Measurements from ENCODE around the gene GALNT12.

Gene GALNT12

DNA sequence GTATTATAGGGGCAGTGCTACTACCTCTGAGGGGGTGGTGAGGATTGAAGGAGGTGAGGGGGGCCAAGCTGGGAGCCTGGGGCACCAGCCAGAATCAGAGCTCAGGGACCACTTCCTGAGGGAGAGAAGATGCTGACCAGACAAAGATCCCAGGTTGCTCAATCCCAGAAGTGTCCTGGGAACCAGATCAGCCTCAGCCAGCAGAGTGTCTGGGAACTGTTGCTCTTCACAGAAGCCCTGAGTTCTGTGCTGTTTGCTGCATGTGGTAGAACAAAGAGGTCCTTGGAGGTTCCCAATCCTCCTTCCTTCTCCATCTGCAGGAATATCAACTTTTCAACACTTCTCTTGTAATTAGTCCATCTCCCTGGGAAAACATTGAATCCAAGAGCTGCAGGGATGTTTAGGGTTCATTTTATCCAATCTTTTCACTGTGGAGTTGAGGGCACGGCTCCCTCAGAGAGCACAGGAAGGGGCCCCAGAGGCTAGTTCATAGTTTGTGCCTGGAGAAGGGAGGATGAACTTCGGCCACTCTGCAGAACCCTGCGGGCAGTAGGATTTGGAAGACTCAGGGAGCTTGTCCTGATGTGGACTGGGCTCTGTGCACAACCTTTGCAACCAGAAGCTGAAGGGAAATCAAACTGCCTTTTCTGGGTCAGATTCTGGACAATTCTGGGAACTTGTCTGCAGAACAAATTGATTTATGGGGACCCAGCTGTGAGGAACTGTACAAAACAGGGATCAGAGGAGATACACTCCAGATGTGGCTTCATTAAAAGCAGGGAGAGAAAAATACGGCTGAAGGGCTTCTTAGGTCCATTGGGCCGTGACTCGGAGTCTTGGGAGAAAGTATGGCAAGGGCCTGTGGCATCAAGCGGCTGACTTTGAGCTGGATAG is 57.1 kb downstream of the GALNT12 start:
- DNase-seq = no peak

DNA sequence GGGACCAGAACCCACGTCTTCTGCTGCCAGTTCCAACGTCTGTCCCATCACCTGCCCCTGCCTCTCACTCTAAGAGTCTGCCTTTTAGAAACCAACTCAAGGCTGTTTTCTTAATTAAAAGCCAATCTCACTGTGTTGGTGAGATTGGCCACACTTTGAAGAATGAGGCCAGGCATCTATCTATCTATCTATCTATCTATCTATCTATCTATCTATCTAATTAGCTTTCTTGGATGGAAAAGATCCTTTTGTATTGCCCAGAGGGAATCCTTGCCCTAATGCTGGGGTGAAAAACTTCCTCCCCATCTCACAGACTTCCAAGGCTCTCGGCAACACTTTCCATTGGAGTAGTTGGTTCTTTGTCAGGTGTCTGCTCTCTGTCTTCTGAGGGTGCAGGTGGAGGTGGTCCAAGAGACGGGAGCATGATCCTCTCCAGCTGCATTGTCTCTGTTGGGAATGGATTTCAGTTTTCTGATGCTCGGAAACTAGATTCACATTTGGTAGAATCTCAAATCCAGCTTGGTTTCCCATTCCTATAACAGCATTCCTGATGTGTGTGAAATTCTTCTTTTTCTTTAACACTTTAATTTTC is 57.9 kb downstream of the GALNT12 start:
- no peak for DNase-seq

DNA sequence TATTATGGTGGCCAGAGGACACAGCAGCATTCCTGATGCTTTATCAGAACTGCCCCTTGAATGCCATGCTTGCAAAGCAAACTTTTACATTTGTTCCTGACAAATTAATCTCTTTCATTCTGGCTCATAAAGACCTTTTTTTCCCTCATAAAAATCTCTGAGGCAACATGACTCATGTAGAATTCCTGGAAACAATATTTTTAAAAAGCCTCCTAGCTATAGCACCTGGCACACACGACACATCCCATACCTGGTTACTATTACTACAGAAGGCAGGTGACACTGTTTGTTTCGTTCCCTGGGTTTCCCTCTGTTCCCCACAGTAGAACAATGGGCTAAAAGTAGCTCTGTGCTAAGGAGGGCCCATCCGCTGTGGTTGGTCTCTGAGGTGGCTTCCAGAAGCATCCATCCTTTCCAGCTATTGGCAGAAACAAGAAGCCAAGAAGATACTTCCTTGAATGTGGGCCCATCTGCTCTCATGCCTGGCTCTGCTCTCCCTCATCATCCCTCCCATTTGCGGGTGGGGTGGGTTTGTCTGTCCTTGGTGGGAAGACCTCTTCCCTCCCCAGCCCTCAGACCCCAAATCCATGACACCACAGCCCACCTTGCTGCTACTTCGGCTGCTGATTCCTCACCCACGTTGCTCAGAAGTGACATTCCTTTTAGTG is 59.1 kb downstream of the GALNT12 start:
- no peak for DNase-seq

DNA sequence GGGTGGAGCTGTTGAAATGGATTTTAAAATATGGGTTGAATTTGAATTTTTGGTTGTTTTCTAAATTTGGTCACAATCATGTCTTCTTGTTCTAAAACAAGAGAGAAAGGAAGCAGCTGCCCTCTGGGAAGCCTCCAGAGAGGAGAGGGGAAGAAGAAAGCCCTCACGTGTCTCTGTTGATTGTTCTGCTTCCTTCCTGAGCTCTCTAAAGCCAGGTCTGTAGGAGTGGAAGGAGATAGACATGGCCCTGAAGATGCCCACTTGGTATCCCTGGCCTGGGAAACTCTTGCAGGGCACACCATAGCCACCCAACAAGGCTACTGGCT is 59.6 kb downstream of the GALNT12 start:
- DNase-seq = no peak

DNA sequence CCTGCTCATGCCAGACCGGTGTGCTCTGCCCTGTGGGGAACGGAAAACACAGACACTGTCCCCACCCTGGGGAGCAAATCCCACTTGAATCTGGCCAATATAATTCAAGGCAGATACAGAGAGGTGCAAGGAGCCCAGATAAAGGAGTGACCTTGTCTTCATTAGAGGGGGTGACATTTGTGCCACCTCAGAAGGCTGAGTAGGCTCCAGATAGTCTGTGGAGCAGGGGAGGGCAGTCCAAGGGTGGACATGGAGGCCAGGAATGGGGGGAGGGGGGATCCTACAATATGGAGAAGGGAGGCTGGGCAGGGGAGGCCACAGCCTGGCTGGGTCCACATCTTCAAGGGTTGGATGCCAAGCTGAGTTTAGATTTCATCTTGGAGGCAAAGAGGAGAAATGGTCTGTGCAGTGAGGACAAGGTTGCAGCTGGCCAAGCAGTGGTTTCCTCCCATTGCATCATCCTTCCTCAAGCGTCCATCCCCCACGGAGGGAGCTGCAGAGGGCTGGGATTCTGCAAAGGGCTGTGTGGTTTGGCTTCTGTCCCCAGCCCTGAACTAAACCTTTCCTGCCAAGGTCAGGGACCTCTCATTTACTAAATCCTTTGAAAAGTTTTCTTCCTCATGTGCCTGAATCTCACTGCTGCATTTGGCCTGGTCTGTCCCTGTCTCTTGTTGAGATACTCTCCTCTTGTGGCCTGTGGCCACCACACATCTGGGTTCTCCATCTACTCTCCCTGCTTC is 60.1 kb downstream of the GALNT12 start:
- DNase-seq = no peak

DNA sequence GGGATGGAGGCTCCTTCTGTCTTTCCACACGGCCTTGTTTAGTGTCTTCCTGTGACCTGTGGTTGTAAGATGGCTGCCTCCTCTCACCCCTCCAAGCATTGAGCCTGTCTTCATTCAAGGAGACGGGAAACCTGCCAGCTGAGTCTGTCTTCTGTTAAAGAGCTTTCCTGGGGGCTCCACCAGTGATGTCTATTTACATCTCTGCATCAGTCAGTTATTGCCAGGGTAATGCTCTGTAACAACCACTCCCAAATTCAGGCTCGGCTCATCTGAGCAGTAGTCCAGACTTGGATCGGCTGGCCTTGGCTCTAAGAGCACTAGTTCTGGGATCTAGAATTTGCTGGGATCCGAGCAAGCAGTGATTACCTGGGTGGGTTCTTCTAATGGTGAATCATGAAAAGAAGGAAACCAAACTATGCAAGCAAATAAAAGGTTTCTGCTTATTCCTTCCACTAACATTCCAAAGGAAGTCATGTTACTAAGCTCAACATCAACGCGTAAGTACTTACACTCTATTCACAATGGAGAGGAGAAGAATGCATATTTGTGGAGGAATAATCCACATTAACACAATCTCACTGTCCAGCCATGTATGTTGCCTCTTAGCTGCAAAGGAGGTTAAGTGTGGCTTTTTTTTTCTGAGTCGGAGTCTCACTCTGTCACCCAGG is 61.7 kb downstream of the GALNT12 start:
- DNase-seq = no peak

DNA sequence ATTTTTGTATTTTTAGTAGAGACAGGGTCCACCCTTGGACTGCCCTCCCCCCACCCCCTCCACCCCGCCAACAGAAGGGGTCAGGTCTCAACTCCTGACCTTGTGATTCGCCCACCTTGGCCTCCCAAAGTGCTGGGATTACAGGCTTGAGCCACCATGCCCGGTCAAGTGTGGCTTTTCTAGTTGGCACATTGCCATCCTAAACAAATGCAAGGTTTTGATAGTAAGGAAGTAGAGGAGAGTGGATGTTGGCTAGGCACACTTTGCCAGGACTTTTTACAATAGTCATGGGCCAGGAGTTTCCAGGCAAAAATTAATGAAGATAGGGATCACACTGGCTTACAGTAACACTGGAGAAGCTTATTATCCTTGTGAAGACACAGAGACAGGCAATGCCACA is 62.4 kb downstream of the GALNT12 start:
- DNase-seq = no peak

DNA sequence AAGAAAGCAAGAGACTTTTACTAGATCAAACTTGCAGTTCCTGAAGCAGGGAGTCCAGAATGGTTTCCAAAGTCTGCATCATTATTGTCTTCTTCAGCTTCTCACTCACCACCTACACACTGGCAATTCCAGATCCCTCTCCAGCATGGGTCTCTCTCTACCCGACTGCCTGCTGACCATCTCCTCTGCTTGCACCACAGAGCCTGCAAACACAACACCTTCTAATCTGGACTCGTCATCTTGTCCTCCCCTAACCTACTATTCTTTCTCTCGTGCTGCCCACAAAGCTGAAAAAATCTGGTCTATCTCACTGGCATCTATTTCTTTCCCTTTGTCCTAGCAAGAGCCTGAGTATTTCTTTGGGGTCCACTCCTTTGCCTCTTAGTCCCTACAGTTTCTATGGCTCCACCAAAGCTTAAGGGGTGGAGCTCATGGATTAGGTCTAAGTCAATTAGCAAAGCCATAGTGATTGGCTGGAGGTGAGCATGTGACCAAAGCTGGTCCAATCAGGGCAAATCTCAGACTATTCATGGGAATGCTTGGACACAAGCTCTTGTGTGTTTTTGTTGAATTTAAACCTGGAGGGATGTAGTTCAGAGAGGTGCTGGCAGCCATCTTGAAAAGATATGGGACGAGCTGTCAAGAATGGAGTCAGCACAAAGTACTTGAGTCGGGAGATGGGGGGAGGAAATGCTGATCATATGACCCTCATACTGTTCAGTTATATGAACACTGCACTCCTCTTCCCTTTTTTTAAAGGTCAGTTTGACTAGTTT is 63.5 kb downstream of the GALNT12 start:
- DNase-seq = no peak

DNA sequence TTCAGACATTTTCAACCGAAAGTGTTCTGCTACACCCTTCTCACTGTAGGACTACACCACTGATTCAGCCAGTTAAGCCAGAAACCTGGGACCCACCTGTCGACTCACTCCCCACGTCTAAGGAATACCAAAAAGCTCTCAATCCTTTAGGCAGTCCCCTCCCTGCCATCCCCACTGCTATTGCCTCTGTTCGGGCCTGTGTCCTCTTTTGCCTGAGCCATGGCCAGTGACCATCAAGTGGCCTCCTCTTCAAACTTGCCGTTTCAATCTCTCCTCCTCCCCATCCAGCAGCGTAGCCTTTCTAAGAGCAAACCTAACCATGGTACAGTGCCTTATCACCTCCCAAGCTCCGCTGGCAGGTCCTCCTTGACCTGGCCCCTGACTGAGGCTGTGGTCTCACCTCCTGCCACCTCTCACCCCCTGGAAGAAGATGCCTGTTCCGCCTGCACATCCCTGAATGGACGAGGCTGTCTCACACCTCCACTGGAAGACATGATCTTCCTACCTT is 64.1 kb downstream of the GALNT12 start:
- no peak for DNase-seq

DNA sequence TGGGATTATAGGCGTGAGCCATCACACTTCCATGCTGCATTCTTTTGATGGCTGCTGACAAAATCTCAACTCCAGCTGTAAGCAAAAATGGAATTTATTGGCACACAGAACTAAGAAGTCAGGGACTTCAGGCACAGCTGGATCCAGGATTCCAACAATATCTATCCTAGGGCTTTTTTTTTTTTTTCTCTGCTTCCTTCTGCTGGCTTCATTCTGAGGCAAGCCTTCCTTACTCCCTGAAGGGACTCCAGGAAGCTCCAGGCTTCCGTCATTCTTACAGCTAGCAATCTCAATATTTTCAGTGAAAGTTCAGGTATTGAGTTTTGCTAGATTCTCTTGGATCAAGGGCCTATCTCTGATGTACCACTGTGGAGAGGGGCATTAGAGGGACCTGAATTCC is 66.1 kb downstream of the GALNT12 start:
- DNase-seq = no peak

DNA sequence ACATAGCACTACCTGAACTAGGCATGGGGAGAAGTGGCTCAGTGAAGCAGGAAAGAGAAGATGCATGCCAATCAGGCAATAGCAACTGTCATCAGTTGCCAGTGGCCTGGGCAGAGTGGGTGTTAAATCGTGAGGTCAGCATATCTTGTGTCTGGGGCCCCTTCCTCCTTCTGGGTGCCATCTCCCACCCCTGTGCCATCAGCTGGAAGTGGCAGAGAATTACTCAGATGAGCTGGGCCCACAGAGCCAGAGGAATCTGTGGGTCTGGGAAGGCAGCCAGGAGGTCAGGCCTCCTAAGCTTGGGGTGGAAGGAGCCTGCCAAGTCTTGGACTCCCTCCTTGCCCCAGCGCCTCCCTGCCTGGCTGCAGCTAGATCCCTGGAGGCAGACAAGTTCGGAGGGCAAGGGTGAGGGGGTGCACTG is 66.5 kb downstream of the GALNT12 start:
- no peak for DNase-seq

DNA sequence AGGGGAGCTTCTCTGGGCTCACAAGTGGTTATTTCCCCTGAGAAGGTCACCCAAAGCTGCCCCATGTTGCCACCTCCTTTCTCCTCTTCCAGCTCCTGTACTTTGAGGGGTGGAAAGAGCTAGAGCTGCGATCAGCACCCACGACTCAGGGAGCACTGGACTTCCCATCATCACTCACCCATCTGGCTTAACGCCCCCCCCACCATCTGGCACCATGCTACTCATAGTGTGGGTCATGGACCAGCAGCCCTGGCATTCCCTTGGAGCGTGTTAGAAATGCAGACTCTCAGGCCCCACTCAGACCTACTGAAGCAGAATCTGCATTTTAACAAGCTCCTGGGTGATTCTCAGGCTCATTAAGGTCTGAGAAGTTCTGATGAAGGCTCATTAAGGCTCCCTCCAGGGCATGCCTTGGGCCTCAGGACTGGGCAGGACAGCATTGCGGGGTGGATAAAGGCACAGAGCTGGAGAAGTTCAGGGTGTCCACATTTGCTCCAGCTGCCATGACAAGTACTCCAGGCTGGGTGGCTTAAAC is 67.3 kb downstream of the GALNT12 start:
- no peak for DNase-seq

DNA sequence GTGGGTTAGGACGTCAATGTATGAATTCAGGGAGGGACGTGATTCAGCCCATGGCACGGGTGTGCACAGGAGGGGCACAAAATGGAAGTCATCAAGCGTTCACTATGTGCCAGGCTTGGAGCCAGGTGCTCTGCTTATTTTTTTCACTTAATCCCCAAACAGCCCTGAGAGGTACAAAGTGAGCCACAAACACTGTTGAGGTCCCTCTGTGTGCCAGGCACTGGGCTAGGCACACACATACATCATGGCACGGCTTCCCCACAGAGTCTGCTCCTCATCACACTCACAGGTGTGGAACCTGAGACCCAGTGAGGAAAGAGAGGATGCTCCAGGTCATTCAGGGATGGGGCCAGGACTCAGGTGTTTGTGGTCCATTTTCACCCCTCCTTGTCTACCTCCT is 68.1 kb downstream of the GALNT12 start:
- no peak for DNase-seq

DNA sequence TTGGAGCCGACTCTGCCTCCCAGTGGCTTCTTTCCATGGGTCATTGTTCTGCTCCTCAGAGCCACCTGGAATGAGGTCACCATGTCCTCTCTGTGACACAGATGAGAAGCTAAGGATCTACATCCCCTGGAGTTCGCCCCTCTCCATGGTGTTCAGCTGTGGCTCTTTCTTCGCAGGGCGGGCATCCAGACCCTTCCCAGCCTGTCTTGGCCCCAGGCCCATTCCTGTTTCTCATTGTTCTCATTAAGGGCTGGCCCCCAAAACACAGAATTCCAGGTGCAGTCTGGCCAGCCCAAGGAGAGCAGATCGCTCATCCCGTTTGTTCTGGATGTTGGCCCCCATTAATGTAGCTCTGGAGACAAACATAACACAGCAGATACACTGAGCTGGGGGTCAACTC is 69.8 kb downstream of the GALNT12 start:
- DNase-seq = no peak

DNA sequence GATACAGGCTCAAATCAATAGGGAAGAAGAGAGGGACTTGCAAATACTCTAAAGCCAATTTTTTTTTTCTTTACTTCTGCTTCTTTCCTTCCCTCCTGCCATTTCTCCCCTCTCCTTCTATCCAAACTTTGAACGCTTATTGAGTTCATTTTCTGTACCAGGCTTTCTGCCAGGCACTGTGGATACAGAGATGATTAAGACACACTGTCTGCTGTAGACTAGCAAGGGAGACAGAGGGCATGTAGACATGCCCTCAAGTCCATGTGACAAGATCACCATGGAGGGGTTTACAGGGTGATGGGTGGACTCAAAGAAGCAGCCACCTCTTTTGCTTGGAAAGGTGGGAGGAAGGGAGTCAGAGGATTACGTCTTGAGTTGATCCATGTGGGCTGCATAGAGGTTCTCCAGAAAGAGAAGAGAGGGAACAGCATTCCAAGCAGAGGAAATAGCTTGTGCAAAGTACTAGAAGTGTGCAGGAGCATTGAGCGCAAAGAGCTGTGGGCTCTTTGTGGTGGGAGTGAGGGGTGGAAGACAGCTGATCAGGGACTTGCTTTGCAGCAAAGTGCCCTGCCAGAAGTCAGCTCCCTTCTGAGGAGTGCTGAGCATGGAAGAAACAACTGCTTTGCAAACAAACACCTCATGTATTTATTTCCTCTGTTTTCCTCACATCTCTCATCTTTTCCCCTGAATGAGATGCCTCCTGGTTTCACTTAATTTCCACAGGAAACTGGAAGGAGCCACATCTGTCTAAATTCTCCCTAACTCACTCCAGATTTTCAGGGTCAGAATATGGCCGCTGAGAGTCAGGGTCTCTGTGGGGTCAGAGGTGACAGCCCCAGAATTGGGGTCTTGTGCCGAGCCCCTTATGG is 71.9 kb downstream of the GALNT12 start:
- no peak for DNase-seq

DNA sequence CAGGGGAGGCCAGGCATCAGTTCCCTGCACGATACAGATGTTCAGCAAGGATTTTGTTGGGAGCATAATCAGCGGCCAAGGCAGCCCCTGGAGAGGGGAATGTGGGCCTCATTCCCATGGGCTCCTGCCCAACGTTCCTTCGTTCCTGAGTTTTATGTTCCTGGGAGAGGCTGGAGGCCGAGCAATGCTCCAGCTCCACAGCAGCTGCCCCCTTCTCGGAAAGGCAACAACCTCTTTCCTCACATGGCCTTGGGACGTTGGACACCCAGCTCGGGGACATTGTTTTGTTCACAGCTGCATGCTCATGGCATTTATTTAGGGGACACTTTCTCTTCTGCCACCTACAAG is 72.5 kb downstream of the GALNT12 start:
- DNase-seq = no peak

DNA sequence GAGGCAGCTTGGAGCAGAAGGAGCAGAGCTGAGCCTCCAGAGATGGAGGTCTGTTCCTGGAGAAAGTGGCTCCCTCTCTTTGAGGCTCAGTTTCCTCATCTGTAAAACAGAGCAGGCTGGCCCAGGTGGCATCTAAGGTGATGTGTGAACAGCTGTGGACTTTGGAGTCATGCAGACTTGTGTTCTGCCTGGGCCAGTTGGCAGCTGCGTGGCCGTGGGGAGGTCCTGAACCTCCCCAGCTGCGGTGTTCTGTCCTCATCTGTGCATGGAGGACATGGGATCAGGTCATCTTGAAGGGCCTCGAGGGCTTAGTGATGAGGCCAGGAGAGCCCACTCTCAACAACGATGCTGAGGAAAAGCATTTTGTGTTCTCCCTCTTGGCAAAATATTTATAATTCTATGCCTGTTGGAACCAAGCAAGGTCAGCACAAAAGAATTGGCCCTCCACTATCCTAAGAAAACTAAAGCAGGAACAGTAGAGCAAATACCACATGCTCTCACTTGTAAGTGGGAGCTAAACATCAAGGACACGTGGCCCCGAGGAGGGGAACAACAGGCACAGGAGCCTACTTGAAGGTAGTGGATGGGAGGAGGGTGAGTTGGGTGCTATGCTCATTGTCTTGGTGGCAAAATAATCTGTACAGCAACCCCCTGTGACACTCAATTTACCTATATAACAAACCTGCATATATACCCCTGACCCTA is 73.0 kb downstream of the GALNT12 start:
- DNase-seq = no peak

DNA sequence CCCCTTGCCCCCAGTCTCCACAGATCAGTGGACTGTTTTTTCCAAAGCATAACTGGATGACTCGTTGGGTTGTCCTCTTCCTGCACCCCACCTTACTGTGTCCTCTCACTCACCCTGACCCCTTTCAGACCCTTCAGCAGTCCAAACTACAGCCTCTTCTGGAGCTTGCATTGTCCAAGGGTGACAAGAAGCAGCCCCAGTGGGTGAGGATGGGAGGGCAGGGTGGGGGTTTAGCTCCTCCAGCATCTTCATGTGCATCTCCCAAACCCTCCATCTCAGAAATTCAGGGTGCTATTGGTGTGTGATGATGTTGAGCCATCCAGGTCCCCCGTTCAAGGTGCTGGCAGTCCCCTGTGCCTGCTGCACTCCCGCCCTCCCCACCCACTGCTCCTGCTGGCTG is 73.9 kb downstream of the GALNT12 start:
- DNase-seq = no peak

DNA sequence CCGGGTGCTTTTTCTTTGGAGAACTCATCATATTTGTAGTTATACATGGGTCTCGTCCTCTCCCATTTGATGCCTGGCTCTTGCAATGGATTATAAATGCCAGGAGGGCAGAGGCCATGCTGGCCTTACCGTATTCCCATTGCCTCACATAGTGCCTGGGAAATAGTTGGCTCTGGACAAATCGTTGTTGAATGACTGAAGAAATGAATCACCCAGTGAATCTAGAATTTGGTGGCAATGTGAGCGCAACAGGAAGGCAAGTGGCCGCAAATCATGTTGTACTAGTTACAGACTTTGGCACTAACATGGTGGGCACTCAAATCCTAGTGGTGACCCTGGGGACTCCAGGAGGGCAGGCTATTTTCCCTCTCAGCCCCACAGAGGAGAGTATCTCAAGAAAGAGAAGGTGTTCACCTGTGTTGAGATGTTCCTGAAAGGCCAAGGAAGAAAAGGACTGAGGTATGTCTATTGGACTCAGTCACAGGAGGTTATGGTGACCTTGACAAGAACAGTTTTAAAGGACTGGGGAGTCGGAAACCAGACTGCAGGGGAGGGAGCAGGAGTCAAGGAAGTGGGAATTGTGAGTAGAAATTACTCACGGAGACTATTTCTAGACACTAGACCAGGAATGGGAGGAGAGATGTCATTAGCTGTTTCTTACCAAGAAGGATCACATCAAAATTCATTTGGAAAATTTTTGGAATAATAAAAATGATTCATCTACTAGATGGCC is 74.5 kb downstream of the GALNT12 start:
- no peak for DNase-seq
